ENCODE data around the gene PACRGL. TPM values are rescaled to one million over a fixed set of nuclear protein-coding genes. Genes with fewer than 3 reads are reported as not detected.

The PACRGL gene
- 55.7 TPM for total RNA-seq

DNA sequence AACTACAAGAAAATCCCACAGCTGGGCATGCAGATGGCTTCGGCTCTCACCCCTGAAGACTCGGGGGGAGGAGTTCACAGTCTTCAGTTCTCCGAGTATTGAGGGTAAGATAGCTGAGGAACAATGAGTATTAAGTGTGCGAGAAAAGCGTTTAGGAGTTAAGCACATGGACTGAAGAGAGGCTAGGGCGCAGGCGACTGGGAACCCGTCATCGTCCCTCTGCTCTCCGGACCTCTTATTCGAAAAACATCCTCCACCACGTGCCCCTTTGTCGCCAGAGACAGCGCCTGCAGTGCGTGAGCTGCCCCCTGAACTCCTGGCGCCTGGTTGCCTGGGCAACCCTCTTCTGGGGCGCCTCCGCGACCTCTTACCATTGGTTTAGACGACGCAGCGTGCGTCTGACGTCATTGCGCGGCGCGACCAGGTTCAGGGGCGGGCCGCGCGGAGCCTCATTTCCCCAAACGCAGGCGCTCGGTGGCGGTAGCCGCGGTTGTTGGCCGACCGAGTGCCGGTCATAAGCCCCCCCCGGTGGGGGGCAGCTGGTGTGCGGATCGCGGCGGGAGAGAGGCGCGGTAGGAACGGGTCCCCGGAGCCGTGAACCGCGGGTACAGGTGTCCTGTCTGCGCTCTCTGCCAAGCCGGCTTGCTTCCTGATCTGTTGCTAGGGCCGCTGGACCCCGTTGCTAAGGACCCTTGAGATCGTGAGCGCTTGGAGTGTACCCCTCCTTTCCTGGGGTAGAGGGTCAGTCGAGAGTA, at the start of gene PACRGL:
TSS of gene PACRGL (plus strand) at position 452 of the 755 bp plus-strand sequence. CDS start 4,024 bp downstream, outside the sequence.
- peak; percentile 90 for DNase-seq

DNA sequence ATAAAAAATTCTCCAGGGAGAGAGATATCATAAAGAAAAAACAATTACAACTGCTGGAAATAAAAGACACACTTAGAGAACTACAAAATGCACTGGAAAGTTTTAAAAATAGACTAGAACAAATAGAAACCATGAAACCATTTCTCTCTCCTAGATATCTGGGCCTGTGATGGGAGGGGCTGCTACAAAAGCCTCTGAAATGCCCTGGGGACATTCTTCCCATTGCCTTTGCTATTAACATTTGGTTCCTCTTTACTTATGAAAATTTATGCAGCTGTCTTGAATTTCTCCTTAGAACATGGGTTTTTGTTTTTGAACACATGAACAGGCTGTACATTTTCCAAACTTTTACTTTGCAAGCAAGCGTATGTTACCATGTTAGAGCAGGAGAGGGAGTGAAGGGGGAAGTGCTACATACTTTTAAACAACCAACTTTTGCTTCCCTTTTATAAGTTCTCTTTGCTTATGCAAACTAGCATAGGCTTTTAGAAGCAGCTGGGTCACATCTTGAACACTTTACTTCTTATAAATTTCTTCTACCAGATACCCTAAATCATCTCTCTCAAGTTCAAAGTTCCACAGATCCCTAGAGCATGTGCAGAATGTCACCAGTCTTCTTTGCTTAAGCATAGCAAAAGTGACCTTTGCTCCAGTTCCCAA, 47.9 kb upstream of the PACRGL start:
- no peak for DNase-seq

DNA sequence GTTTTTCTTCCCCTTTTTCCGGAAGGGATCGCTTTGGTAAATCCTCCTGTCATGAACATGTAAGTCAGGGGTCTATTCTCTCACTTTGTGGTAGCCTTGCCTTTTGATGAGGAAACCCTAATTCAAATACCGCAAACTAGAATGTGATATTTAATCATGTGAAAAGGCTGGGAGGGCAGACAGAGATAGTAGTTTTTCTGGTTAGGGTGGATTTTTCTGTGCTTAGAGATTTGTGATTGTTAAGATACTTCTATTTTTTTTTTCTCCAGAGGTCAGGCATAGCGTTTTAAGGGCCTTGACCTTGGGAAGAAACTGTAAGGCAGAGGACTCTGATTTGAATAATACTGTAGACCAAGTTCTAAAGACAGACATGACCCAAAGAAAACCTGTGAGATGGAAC, 41.8 kb upstream of the PACRGL start:
- DNase-seq: no peak

DNA sequence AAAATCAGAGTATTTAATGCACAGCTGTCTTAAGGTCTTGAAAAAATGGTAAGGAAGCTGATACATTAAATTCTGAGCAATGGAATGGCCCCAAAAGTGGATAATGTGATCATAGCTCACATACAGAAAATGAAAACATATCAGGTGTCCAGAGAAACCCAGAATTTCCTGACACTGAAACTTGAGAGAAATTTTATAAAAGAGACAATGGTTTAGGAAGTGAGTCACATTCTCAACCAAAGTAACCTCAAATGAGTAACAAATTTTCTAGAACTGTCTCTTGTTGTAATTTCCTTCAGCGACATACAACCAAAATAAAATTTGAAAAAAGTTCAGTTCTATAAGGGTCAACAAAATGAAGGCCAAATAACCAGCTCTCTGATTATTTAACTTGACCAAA, 37.4 kb upstream of the PACRGL start:
- DNase-seq: no peak

DNA sequence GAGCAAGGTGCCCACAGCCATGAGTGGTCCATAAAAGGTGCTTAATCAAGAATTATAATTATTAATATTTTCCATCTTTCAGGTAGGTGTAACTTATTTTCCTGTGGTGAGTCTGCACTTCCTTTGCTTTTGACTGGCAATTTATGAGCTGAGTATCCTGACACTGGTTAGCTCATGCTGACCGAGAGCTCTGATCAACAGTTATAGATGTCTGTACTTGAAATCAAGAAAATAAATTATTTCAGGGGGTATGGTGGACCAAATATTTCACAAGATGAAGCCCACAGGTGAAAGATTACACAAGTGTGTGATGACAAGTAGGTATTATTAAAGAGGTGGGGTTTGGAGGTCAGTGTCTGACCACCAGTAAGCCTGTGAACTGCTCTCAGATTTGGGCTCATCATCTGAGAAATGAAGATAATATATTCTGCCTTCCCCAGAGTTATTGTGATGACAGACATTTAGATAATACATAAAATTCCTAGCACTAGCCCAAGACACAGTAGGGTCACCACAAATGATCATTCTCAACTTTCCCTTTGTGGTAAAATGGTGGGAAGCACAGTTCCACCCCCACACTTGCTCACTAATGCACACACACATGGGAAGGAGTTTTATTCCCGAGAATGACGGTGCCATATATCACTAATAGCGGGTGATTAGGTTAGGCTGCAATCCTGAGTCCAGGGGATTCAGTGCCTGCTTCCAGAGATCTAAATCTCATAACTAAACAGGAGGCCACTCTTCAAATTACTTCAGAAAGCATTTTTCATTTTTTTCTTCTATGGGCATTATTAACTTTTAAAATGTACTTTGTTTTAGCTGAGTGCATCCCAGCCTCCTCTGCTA, 34.0 kb upstream of the PACRGL start:
- no peak for DNase-seq

DNA sequence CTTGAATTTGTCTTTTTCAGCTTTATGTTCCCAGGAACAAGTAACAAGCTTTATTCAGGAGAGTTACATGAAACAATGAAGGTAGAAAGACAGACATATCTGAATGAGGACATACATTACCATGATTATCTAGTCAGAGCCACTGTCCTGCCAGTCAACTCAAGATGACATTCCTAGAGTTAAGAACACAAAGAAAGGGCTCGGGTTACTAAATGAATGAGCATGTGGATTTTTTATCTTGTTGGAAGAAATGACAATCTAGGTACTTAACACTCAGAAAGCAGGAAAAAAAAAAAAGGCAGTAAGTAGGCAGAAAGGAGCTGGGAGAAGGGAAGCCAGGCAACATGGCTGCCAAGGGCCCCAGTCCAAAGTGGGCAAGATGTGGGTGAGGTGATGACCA, 28.0 kb upstream of the PACRGL start:
- no peak for DNase-seq

DNA sequence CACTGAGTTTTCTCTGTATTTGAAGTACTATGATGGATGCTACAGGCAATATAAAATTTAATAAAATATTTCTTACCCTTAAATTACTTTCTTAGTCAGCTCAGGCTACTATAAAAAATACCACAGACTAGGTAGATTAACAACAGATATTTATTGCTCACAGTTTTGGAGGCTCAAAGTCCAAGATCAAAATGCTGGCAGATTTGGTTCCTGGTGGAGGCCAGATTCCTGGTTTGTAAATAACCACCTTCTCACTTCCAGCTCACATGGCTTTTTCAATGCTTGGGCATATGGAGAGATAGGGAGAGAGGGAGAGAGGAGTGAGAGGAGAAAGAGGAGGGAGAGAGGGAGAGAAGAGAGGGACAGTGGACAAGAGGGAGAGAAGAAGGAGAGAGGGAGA, 24.5 kb upstream of the PACRGL start:
- no peak for DNase-seq

DNA sequence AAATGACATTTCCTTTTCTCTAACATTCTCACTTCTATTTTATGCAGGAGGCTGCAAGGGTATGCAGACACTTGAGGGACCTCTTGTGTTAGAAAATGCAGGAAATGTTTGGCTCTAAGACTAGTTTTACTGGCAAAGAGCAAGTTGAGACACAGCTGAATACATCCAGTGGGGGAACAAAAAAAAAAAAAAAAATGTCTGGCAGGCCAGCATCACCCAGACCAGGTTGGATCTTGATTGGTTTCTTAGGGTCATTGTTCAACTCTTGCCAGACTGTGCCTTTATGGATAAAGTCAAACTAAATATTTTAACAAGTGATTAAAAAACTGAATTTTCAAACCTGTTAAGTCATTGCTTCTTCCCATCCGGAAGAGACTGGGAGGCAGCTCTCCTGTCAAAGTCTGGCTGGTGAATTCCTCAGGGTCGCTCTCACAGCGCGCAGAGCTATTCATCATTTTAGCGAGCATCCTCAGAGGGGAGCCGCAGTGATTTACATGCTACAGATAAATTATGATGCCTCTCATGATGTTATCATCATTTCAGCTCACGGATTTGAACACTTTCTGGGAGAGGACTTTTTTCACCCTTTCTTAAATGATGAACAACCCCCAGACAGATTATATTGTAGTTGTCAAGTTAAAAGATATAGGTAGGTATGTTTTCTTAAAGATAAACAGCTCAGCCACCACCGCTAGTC, 23.6 kb upstream of the PACRGL start:
- DNase-seq: no peak

DNA sequence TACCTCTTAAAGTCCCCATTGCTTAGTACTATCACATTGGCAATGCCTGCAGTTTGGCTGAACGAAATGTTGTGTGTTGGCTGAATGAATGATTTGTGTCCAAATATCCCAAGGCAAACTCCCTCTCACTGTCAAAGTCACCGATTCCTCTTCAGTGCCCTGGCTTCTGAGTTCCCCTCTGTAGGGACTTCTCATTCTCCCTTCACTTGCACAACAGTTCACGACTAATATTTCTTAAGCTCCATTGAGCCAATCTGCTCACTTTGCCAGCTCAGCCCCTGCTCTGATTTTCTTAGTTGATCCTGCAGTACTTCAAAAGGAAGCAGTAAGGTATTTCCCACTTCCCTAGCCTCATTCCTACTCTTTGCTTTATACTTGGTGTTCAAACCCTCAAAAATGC, 21.9 kb upstream of the PACRGL start:
- no peak for DNase-seq

DNA sequence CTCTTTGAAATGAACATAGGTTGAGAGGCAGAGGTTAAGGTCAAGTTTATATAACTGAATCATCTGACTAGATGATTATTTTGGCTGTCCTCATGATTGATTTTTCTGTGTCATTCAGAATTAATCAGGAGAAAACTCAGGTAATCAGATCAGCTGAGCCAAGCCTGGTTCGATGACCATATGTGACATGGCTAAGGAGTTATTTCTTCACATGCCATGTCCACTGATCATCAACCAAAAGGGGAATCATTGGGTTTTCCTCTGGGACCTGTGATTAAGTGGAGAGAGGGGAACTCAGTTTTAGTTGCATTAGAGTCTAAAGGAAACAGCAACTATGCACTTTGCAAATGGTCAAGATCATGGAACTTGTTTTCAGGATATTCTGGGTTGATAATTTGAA, 20.3 kb upstream of the PACRGL start:
- DNase-seq: no peak

DNA sequence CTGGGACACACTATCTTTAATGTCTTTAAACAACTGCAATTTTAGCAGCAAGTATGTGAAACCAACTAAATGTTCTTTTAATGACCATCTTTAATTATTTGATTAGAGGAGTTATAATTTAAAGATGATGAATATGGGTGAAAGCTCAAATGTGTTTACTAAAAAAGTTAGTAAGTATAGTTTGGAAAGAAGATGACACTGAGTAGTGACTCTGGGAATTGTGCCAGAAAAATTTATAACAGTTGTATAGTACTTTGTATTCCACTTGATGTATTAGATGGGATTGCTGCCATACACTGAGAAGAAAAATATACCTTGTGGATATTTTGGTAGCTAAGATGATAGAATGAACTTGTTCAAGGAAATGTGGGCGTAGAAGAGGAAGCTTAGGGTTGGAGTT, 19.5 kb upstream of the PACRGL start:
- no peak for DNase-seq

DNA sequence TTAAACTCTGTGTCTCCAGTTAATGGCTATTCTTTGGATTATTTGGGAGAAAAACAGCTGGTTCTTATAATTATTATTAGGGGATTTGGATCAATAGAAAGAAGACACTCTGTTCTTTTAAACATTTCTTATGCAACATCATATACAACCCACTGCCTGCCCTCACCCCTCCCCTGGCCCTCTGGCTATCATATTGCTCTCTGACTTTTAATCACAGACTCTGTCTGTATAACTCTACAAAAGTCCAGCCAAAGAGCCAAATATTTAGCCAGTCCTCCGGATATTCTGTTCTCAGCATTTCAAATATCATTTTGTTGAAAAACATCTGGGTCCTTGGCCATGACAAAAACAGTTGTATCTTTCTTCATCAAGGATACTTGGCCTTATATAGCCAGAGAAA, 19.0 kb upstream of the PACRGL start:
- DNase-seq: no peak

DNA sequence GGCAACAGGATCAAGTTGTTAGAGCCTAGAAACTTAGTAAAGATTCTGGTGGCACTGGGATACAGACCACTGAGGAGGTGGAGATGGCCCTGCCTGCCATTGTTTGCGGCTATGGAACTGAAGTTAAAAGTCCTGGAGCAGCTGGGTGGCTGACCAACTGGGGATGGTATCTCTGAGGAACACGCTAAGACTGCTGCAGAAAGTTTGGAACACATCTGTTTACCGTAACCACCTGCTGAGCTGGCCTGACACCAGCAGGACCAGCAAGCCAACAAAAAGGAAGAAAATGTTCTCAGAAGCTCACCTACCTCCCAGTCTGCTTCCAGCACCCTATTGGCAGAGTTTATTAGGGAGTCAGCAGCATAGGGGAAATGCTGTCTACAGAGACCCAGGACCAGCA, 17.4 kb upstream of the PACRGL start:
- DNase-seq: no peak

DNA sequence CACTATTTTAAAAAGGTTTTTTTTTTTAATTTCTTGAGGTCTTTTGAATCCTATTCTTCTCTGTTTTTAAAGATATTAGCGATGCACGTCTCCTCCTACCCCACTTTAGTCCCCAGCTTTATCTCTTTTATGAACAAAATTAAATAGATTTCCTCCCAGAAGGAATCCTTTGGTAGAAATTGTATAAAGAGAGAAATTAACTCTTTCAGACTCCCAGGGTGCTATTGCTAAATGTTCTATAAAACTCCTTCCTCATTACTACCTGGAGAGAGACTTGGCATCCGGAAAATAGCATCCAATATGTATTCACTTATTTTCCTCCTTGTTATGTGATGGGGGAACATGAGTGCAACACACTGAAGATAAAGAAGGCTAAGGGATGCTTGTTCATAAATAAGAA, 16.5 kb upstream of the PACRGL start:
- no peak for DNase-seq

DNA sequence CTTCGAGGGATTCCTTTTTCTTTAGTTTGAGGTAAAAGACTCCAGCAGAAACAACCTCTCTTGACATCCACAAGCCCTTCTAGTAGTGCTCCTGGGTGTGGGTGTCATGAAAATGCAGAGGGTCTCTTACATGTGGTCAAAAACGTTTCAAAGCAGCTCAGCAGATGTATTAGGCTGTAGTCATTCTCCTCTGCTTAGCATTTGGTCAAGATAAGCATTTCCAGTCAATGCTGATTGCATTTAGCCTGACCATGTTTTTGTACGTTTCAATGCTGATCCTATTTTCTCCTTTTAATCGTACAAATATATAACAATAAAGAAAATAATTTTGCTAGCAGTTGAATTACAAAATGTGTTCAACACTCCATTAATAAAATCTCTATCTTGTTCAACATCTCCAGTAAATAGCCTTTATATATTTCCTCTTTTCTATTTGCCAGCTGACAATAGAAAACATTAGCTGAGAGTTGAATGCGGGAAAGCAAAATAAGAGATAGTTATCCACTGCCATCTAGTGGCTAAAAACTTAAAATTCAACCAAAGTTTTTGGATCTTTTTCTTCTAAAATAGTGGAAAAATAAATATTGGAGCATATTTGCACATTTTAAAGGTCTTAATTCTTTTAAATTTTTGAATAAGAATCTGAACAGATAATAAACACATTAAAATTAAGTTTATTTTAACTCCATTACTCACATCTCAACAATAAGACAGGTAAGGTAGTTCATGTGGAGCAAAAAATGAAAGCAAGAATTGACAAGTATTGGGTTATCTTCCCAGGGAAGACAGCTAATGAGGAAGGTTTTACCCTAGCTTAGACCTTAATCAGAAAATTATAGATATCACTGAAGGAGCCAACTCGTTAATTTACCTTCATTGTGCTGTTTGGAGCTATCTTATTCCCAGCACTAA, 15.2 kb upstream of the PACRGL start:
- DNase-seq: no peak

DNA sequence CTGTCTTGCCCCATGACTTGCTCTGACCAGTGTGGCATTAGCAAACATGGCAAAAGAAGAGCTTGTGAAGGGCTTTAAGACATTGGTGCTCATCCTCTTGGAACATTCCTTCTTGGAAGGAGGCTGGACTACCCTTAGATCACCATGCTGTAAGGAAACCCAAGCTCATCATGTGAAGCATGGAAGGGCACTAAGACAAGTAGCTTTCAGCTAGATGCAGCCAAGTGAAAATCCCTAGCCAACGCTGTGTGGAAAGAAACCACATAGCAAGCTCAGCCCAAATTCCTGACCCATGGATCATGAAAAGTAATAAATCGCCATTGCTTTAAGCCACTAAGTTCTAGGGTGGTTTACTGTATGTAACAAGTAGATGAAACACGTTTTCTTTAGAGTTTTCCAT, 12.4 kb upstream of the PACRGL start:
- no peak for DNase-seq

DNA sequence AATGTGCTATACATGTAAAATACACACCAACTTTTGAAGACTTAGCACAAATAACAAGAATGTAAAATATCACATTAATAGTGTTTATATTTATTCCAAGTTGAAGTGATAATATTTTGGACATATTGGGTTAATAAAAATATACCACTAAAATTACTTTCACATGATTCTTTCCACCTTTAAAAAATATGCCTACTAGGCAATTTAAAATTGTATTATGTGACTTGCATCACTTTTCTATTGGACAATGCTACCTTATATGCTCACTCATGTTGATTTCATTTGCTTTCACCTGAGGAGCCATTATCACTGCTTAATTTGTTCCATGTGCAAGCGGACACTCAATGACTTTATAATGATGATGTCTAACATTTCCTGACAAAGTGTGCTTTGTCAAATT, 3.4 kb upstream of the PACRGL start:
- no peak for DNase-seq

DNA sequence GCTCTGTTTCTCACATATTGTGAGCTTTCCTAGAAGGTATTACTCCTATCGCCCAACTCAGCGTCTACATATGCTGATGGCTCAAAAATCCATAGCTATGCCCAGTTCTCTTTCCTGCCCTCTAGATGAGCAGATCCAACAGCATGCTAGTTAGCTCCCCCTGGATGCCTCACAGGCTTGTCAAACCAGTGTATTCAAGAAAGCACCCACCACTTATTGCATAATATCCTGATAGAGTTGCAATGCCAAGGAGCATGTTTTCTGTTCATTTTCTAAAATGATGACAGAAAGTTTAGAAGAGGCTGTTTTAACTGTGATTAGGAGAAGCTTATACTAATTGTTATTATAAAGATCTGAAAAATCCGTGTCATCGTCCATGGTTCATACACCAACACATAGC, 1.9 kb upstream of the PACRGL start:
- DNase-seq: no peak

DNA sequence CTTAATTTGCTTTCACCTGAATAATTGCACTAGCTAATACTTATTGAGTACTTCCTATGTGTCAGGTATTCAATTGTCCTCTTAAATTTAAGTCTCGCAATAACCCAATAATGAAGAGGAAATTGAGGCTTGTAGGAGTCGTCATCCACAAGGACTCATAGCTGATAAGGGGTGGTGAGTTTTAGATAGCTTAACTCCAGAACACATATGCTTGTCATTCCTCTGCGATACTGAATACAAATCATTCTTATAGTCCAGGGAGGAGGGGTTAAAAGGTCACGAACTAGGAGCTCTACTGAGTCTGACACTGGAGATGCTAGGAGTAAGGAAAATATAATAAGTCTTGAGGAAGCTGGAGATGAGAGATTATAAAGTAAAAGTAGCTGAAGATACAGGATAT, 1.4 kb upstream of the PACRGL start:
- no peak for DNase-seq

DNA sequence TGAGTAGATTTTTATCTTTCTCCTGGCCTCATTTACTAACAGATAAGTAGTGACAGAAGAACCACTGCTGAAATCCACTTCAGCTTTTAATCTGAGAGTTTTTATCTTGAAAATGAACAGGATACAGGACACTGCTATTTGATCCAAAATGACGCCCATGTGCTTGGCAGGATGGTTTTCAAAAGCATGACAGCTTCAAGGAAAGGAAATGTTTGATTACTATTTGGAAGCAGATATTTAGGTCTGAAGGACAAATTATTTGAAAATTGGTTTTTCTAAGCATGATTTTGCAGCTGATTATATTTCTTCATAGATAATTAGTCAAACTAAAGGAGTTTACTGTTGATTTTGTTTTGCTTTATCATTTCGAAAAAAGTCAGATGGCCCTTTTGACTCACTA, 11.1 kb downstream of the PACRGL start:
- DNase-seq: no peak

DNA sequence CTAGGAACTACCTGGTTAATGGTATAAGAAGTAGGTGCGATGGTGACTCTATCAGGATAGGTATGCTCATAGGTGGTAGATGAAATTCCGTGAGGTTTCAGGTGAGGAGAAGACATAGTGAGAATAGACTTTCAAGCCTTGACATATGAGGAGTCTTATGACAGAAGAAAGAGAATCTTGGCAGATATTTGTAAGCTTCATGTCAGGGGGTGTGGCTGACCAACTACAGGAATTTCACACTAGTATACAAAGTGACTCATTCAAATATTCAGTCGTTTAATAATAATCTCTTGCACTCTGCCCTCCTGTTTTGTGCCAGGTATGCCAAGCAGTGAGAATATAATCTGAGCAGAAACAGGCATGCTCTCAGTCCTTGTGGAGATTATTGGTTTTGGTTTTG, 22.8 kb downstream of the PACRGL start:
- no peak for DNase-seq

DNA sequence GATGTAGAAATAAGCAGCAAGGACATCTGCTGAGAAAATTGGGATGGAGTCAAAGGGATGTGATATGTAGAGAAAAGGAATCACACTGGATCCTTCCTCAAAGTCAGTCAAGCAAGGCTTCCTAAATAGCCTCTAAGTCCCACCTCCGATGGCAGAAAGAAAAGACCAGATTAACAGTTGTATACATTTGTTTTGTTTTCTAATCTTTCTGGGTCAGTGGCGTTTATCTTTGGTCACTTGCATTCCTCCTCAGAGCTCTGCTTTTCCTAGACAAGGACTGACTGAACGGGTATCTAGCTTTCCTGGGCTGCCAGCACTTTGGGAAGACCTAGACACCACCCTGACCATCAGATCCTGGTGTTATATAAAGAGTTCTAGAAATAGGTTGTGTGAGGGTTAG, 23.2 kb downstream of the PACRGL start:
- no peak for DNase-seq

All from occipital lobe (tissue), 2 donors.